Activated CD8-positive, alpha-beta memory T cell treated with anti-CD3 and anti-CD28 coated beads, Interleukin-2, amount 50 U/mL, for 48 hours (primary cell): Measurements from ENCODE around the gene RAB6B.

Experiments
- DNase-seq: peaks from one replicate; pipeline ENCODE4 v3.0.0-alpha.2; 2020

The RAB6B gene

GRCh38 chr3:133834621-133835417 lies 60.9 kb downstream of the RAB6B start:
- no peak for DNase-seq

GRCh38 chr3:133833880-133834620 lies 61.6 kb downstream of the RAB6B start:
- no peak for DNase-seq

- DNase-seq: no peak
Measured at GRCh38 chr3:133833267-133833666, 62.4 kb downstream of the RAB6B start.

DNA sequence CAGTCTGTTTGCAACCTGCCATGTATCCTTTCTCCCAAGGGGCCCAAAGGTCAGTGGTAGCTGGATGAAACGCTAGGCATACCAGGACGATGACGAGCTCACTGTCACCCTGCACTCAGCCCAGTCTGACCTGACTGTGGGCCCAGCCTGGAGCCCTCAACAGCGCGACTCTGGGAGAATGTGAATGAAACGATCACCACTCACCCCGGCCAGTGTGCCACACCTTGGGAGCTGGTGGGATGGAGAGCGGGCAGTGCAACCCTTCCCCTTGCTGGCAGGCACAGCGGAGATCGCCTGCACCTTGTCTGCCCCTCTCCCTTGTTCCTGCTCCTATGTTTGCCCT lies 62.9 kb downstream of the RAB6B start:
- DNase-seq: no peak

DNA sequence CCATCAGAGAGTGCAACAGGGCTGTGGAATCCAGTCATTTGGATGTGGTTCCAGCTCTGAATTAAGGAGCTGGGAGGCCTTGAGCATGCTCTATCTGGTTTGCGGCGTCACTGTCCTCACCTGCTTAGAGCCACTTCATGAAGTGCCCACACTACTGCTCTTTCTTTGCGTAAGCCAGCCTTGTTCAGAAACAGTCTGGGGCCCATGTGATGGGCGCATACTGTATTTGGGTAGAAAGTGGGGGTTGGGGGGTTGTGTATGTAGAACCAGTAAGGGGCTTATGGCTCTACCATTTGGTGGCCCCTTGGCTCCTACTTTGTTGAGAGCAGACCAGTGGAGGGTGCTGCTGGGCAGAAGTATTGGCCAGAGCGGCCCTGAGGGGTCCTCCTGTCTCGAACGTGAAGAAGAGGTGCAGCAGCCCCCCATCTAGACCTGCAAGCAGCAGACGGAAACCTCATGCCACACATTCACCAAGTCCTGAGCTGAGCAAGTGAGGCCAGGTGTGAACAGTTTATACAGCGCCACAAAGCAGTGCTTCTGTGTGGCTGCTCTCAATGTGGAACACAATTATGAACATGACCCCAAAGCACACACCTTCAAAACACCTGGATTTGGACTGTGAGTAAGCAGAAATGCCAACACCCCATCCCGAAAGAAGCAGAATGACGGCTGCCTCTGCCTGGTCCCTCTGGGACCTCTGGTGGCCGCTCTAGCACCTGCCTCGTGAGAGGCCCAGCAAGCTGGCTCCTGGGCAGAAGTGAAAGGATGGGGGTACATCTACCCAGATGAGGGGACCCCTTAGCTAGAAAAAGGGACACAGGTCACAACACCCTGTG lies 63.5 kb downstream of the RAB6B start:
- DNase-seq: no peak

DNA sequence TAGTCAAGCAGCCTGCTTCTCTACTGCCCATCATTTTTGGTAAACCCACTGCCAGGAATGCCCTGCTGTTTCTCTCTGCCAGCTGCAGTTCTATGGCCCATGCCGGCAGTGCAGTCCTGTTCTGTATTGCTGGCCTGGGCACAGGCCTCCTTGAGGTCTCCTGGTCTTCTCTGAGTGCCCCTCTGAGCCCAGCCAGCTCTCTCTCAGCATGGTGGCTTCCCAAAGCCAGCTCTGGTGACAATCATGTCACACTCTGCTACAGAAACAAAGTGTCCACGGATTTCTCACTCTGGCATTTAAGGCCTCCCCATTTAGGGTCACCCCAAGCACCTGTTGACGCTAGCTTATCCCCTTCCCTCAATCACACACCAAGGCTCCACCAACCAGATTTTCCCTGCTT lies 65.6 kb downstream of the RAB6B start:
- no peak for DNase-seq

DNA sequence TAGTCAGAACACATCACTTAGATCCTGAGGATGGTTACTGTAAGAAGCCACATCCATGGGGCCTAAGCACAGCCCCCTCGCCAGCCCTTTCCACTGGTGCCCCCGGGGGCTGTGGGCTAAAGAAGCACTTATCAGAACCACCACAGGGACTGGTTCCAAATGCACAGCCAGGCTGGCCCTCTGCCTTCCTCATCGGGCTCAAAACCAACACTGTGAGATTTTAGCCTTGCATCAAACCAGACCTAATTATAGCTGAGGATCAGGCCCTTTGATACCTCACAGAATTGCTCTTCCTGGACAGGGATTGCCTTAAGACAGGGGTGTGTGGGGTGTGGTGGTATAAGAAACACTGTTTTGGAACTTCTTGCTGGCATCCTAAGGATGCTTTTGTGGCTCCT lies 66.4 kb downstream of the RAB6B start:
- DNase-seq: no peak

DNA sequence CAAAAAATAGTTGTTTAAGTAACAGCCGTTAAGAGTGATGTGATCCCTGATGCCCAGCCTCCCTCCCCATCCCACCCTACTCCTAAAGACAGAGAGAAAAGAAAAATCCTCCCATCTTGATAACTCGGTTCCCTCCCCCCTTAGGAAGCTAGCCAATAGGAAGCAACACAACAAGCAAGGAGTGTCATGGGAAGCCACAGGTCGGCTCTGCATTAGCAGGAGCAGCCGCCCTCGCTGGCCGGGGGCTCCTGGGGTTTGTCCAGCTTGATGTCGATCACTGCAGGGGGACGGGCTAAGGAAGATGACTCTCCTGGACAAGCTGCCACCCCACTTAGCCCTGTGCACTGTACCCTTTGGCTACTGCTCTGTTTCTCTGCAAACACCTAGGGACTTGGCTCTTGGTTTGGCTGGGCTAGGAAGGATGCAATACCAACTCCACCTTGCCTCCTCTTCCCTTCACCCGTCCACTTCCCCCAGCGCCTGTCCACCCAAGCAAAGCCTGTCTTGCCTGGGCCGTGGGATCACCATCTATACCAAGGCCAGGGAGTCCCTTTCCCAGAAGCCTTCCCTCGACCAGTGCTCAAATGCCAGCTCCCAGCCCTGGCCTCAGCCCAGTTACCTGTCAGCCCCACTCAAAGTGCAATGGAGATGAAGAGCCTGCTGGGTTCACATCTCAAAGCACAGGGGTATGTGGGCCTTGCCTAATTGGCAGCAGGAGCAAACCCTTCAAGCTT lies 66.9 kb downstream of the RAB6B start:
- DNase-seq: no peak

DNA sequence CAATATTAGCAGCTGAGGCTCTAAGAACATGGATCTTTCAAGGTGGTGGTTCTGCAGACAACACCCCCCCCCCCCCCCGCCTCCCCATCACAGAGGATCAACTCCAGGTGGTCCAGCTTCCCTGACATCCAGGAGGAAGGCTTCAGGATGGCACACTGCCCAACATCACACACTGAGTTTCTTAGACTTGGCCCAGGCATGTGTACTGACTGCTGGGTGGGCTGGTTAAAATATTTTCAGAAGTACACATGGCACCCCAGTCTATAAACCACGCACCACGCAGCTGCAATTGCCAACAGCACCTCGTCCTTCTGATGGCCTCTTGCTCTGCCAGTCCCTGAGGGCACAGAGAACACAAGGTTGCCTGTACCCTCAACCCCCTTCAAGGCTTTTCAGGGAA lies 68.0 kb downstream of the RAB6B start:
- DNase-seq: no peak

GRCh38 chr3:133827136-133827535 lies 68.5 kb downstream of the RAB6B start:
- DNase-seq: no peak

DNA sequence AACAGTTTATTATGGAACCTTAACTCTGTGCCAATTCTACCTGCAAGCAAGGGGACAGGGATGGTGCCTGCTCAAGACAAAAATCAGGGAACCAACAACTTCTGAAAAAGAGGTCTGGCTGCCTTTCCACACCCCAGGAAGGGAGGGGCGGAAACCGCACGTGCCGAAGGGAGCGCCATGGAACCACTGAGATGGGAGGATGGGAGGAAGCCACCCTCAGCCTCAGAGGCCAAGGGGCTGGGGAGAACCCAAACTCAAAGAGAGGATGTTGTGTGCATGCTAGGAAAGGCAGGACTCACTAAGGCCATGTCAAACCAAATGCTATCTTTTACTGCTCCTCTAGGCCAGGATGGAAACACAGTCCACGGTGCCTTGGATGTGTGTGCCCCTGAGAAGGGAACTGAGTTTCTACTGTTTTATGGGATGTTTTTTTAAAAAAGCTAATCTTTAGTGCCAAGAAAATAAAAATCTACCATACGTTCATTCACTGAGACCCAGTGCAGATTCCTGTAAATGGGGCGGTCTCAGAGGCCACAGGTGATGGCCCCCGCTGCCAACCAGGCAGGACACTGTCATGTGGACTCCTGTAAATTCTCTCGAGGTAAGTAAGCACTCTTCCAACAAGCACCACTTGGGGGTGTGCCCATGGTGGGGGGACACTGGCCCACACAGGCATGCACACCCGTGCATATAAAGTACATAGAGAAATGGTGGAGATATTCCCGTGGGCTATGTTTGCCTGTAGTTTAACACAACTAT lies 69.5 kb downstream of the RAB6B start:
- no peak for DNase-seq

DNA sequence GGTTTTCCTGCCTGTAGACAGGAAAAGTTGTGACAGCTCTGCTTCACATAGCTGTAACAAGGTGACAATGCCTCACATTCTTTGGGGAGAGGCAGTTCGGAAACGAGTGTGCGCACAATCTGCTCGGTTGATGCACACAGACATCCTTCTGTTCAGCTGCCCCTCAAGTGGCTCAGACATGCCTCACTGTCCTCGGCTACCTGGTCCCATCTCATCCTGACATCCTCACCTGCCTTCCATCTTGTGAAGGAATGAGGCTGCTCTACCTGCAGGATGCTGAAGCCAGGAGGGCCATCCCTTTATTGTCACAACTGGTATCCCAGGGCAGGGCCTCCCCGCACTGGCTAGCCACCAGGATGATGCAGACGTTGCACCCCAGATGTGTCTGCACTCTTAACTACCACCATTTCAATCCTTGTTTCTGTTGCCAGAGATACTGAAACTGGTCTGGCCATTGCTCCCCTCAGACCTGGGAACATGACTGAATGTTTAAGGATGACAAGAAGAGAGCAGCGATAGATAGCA lies 70.7 kb downstream of the RAB6B start:
- DNase-seq: no peak

GRCh38 chr3:133821767-133822638 lies 73.7 kb downstream of the RAB6B start:
- DNase-seq: no peak

GRCh38 chr3:133820889-133821675 lies 74.6 kb downstream of the RAB6B start:
- no peak for DNase-seq

GRCh38 chr3:133820129-133820528 lies 75.6 kb downstream of the RAB6B start:
- DNase-seq: no peak

GRCh38 chr3:133815386-133815785 lies 80.3 kb downstream of the RAB6B start:
- no peak for DNase-seq

- no peak for DNase-seq
Measured at GRCh38 chr3:133812872-133813271, 82.8 kb downstream of the RAB6B start.

DNA sequence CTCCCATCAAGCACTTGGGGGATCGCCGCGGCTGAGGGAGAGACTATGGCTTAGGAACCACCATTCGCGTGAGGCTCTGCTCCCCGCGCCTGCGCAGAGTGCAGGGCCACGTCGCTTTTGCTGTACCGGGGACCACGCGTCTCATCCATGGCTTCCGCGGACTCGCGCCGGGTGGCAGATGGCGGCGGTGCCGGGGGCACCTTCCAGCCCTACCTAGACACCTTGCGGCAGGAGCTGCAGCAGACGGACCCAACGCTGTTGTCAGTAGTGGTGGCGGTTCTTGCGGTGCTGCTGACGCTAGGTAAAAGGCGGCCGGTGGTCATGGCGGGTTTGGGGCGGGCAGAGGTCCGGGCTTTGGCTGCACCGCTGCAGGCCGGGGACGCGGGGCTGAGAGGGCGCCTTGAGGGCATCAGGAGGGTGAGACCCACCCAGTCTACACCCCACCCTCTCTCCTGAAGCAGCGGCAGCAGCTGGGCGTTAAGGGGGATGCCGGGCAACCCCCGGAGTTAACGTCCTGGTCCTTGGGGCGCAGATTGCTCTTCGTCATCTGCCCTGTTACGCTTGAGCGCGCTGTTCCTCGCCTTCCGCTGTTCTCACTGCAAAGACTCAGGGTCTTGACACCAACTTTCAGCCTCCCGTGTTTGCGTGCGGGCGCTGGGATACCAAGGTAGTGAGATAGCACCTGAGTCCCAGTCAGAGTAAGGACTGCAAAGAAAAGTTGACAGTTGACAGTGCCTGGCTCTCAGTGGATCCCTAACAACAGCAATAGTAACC lies 89.8 kb downstream of the RAB6B start, which contains the start of gene SRPRB:
TSS of gene SRPRB (plus strand) at position 114 of the 774 bp plus-strand sequence. CDS start at position 148, 34 bp downstream.
- DNase-seq: peak; percentile 97

DNA sequence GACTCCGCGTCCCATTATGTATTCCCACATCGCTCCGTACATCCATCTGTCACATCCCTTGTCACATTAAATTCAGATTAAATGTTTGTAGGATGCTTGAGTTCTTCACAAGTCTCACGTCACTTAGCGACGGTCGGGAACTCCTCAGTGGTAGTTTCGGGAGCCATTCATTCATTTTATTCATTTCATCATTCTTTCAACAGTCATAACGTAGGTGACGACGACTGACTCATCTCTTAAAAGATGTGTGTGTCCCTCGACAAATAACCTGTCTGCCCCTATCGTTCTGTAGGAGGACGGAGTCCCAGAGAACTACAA lies 90.3 kb downstream of the RAB6B start:
- no peak for DNase-seq
